Stimulated activated effector memory CD8-positive, alpha-beta T cell treated with anti-CD3 and anti-CD28 coated beads, Interleukin-12 subunit alpha, Interleukin-12 subunit beta, amount 100 ng/mL, for 72 hours (primary cell): Measurements from ENCODE around the gene PVALB.

Experiments
- ATAC-seq: fragments of 150-1000 bp; cut with Tn5 transposase; 2 replicates; pipeline ENCODE4 v1.10.0; 2021
- DNase-seq, 2 donors: peaks; one replicate each; pipeline ENCODE4 v3.0.0; 2021 to 2022; ENCODE audit warnings: low spot score in 2 of 2
- H3K27ac Mint-ChIP-seq: one replicate; pipeline ENCODE4 v1.8.0; 2022; ENCODE audit warnings: mild to moderate bottlenecking, mixed read lengths
- H3K36me3 Mint-ChIP-seq: one replicate; pipeline ENCODE4 v1.8.0; 2022; ENCODE audit warnings: mild to moderate bottlenecking, mixed read lengths
- H3K4me1 Mint-ChIP-seq: one replicate; pipeline ENCODE4 v1.8.0; 2022; ENCODE audit warnings: mixed read lengths
- H3K4me3 Mint-ChIP-seq: one replicate; pipeline ENCODE4 v1.8.0; 2022; ENCODE audit warnings: mild to moderate bottlenecking, mixed read lengths
- H3K9me3 Mint-ChIP-seq: one replicate; pipeline ENCODE4 v1.8.0; 2022; ENCODE audit warnings: mixed read lengths

PVALB gene

GRCh38 chr22:36855478-36855877 lies 38.6 kb upstream of the PVALB start:
- no peak overlapping the region for H3K4me3 Mint-ChIP-seq
- DNase-seq (no peak), ATAC-seq (no peak)
- no peaks in the 10 kb centered on the region for H3K36me3 Mint-ChIP-seq
- H3K9me3 Mint-ChIP-seq: peaks cover 3% of the 10 kb centered on the region
- H3K4me1 Mint-ChIP-seq: peaks cover 49% of the 10 kb centered on the region
- no peak overlapping the region for H3K27ac Mint-ChIP-seq

GRCh38 chr22:36853407-36854099 lies 36.7 kb upstream of the PVALB start:
- DNase-seq: peak; percentile 82 to 94
- no peaks in the 10 kb centered on the region for H3K9me3 Mint-ChIP-seq
- H3K27ac Mint-ChIP-seq: peak overlapping the region; percentile 97
- peak; percentile 77 for ATAC-seq
- H3K36me3 Mint-ChIP-seq: no peaks in the 10 kb centered on the region
- H3K4me1 Mint-ChIP-seq: peaks cover 30% of the 10 kb centered on the region
- H3K4me3 Mint-ChIP-seq: peak overlapping the region; percentile 58

GRCh38 chr22:36852056-36852973 lies 35.5 kb upstream of the PVALB start:
- H3K9me3 Mint-ChIP-seq: no peaks in the 10 kb centered on the region
- ATAC-seq (no peak), DNase-seq (no peak)
- peaks cover 24% of the 10 kb centered on the region for H3K4me1 Mint-ChIP-seq
- no peaks in the 10 kb centered on the region for H3K36me3 Mint-ChIP-seq
- peak overlapping the region; percentile 97 for H3K27ac Mint-ChIP-seq
- H3K4me3 Mint-ChIP-seq: peak overlapping the region; percentile 58

GRCh38 chr22:36850682-36851081 lies 33.8 kb upstream of the PVALB start:
- ATAC-seq (no peak), DNase-seq (no peak)
- H3K36me3 Mint-ChIP-seq: no peaks in the 10 kb centered on the region
- peaks cover 15% of the 10 kb centered on the region for H3K4me1 Mint-ChIP-seq
- no peaks in the 10 kb centered on the region for H3K9me3 Mint-ChIP-seq
- H3K4me3 Mint-ChIP-seq: no peak overlapping the region
- H3K27ac Mint-ChIP-seq: no peak overlapping the region

- no peak overlapping the region for H3K27ac Mint-ChIP-seq
- ATAC-seq (no peak), DNase-seq (no peak)
- peaks cover 15% of the 10 kb centered on the region for H3K4me1 Mint-ChIP-seq
- no peaks in the 10 kb centered on the region for H3K36me3 Mint-ChIP-seq
- H3K4me3 Mint-ChIP-seq: no peak overlapping the region
- no peaks in the 10 kb centered on the region for H3K9me3 Mint-ChIP-seq
Observed at GRCh38 chr22:36850056-36850455, 33.2 kb upstream of the PVALB start.

GRCh38 chr22:36846949-36847348 lies 30.1 kb upstream of the PVALB start:
- ATAC-seq (no peak), DNase-seq (no peak)
- Mint-ChIP-seq H3K36me3 (no peaks in the 10 kb centered on the region), H3K9me3 (no peaks in the 10 kb centered on the region), H3K4me1 (no peaks in the 10 kb centered on the region), H3K4me3 (no peak overlapping the region), H3K27ac (no peak overlapping the region)

- no peaks in the 10 kb centered on the region for H3K9me3 Mint-ChIP-seq
- H3K27ac Mint-ChIP-seq: no peak overlapping the region
- DNase-seq (no peak), ATAC-seq (no peak)
- H3K4me1 Mint-ChIP-seq: no peaks in the 10 kb centered on the region
- no peaks in the 10 kb centered on the region for H3K36me3 Mint-ChIP-seq
- no peak overlapping the region for H3K4me3 Mint-ChIP-seq
Observed at GRCh38 chr22:36846271-36846670, 29.4 kb upstream of the PVALB start.

GRCh38 chr22:36840106-36840505 lies 23.3 kb upstream of the PVALB start:
- no peak overlapping the region for H3K4me3 Mint-ChIP-seq
- H3K36me3 Mint-ChIP-seq: no peaks in the 10 kb centered on the region

GRCh38 chr22:36839356-36840073 lies 22.7 kb upstream of the PVALB start:
- no peak overlapping the region for H3K27ac Mint-ChIP-seq
- no peak for DNase-seq

More at GRCh38 chr22:36840106-36840505, 23.3 kb upstream of the PVALB start:
- ATAC-seq (no peak), DNase-seq (no peak)
- Mint-ChIP-seq H3K4me1 (peaks cover 8% of the 10 kb centered on the region), H3K9me3 (no peaks in the 10 kb centered on the region), H3K27ac (no peak overlapping the region)

GRCh38 chr22:36838119-36839030 lies 21.5 kb upstream of the PVALB start:
- H3K4me1 Mint-ChIP-seq: peaks cover 8% of the 10 kb centered on the region
- H3K36me3 Mint-ChIP-seq: no peaks in the 10 kb centered on the region
- H3K27ac Mint-ChIP-seq: no peak overlapping the region
- H3K4me3 Mint-ChIP-seq: no peak overlapping the region
- H3K9me3 Mint-ChIP-seq: no peaks in the 10 kb centered on the region
- no peak for DNase-seq
- ATAC-seq: no peak

More at GRCh38 chr22:36839356-36840073, 22.7 kb upstream of the PVALB start:
- Mint-ChIP-seq H3K36me3 (no peaks in the 10 kb centered on the region), H3K4me3 (no peak overlapping the region), H3K9me3 (no peaks in the 10 kb centered on the region), H3K4me1 (peaks cover 8% of the 10 kb centered on the region)
- ATAC-seq: no peak

- Mint-ChIP-seq H3K27ac (no peak overlapping the region), H3K36me3 (no peaks in the 10 kb centered on the region), H3K9me3 (no peaks in the 10 kb centered on the region), H3K4me3 (no peak overlapping the region), H3K4me1 (peaks cover 8% of the 10 kb centered on the region)
- no peak for ATAC-seq
- DNase-seq: no peak
Observed at GRCh38 chr22:36835903-36836302, 19.1 kb upstream of the PVALB start.

GRCh38 chr22:36833073-36833472 lies 16.2 kb upstream of the PVALB start:
- no peak overlapping the region for H3K4me3 Mint-ChIP-seq
- H3K27ac Mint-ChIP-seq: no peak overlapping the region
- peaks cover 11% of the 10 kb centered on the region for H3K4me1 Mint-ChIP-seq
- DNase-seq (no peak), ATAC-seq (no peak)
- H3K36me3 Mint-ChIP-seq: no peaks in the 10 kb centered on the region
- H3K9me3 Mint-ChIP-seq: no peaks in the 10 kb centered on the region

GRCh38 chr22:36831717-36832116 lies 14.9 kb upstream of the PVALB start:
- DNase-seq (no peak), ATAC-seq (no peak)
- Mint-ChIP-seq H3K27ac (no peak overlapping the region), H3K36me3 (no peaks in the 10 kb centered on the region), H3K9me3 (no peaks in the 10 kb centered on the region), H3K4me3 (no peak overlapping the region), H3K4me1 (peaks cover 11% of the 10 kb centered on the region)

GRCh38 chr22:36831206-36831605 lies 14.4 kb upstream of the PVALB start:
- H3K4me3 Mint-ChIP-seq: no peak overlapping the region

More at GRCh38 chr22:36831206-36831605, 14.4 kb upstream of the PVALB start:
- no peaks in the 10 kb centered on the region for H3K9me3 Mint-ChIP-seq
- H3K4me1 Mint-ChIP-seq: peaks cover 11% of the 10 kb centered on the region
- ATAC-seq: no peak
- DNase-seq: no peak
- no peaks in the 10 kb centered on the region for H3K36me3 Mint-ChIP-seq
- no peak overlapping the region for H3K27ac Mint-ChIP-seq
